ENCODE data around the gene SDK2. TPM values are rescaled to one million over a fixed set of nuclear protein-coding genes. Genes with fewer than 3 reads are reported as not detected.

Gene SDK2
- total RNA-seq, 1 donor from 2014 or later: 11.2 TPM

DNA sequence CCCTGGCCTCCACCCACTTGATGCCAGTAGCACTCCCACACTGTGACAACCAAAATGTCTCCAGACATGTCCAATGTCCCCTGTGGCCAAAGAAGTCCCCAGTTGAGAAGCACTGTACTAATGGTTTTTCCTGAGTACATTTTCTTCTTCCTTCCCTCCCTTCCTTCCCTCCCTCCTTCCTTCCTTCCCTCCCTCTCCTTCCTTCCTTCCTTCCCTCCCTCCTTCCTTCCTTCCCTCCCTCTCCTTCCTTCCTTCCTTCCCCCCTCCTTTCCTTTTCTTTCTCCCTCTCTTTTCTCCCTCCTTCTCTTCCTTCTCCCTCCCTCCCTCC is 255.7 kb downstream of the SDK2 start:
- H3K27me3 Mint-ChIP-seq (ENCODE audit: low read depth, unreplicated experiment): peaks cover 20% of the 10 kb centered on the region
- no peaks in the 10 kb centered on the region for H3K79me2 ChIP-seq (ENCODE audit: insufficient read depth, low read length)
- no peak overlapping the region for H3K9ac ChIP-seq (ENCODE audit: low read length)
- H3K27ac Mint-ChIP-seq (ENCODE audit: unreplicated experiment): no peak overlapping the region
- no peak for TF ChIP-seq CTCF (IDR thresholded peaks at IDR 0.05; ENCODE audit: insufficient read depth, low read depth, low read length)
- TF ChIP-seq EZH2 (IDR thresholded peaks at IDR 0.05; ENCODE audit: insufficient read depth, low read length): no peak
- FAIRE-seq: no peak
- no peak overlapping the region for H3K4me3 ChIP-seq (ENCODE audit: insufficient read depth, low read depth, low read length)
- no peak overlapping the region for H2AFZ ChIP-seq (ENCODE audit: low read depth, low read length)
- H3K36me3 Mint-ChIP-seq (ENCODE audit: low read depth, unreplicated experiment): peaks cover 22% of the 10 kb centered on the region
- no peaks in the 10 kb centered on the region for H4K20me1 ChIP-seq (ENCODE audit: insufficient read depth, low read length)
- peaks cover 2% of the 10 kb centered on the region for H3K4me1 Mint-ChIP-seq (ENCODE audit: low read depth, unreplicated experiment)
- no peak for DNase-seq (ENCODE audit: low read depth)
- H3K27ac ChIP-seq (ENCODE audit: low read depth, low read length): no peak overlapping the region
- no peak overlapping the region for H3K4me3 Mint-ChIP-seq (ENCODE audit: unreplicated experiment)
- no peak overlapping the region for H3K4me2 ChIP-seq (ENCODE audit: low read length)
- peaks cover 5% of the 10 kb centered on the region for H3K27me3 ChIP-seq (ENCODE audit: insufficient read depth, low read length)
- no peaks in the 10 kb centered on the region for H3K36me3 ChIP-seq (ENCODE audit: insufficient read depth, low read length)
- H3K4me1 ChIP-seq (ENCODE audit: insufficient read depth, low read length): no peaks in the 10 kb centered on the region
- no peaks in the 10 kb centered on the region for H3K9me3 Mint-ChIP-seq (ENCODE audit: unreplicated experiment)
- H3K9me3 ChIP-seq (ENCODE audit: insufficient read depth, low read depth, low read length): no peaks in the 10 kb centered on the region

- Mint-ChIP-seq H3K27ac (ENCODE audit: unreplicated experiment) (no peak overlapping the region), H3K9me3 (ENCODE audit: unreplicated experiment) (no peaks in the 10 kb centered on the region), H3K4me3 (ENCODE audit: unreplicated experiment) (no peak overlapping the region), H3K36me3 (ENCODE audit: low read depth, unreplicated experiment) (peaks cover 25% of the 10 kb centered on the region), H3K4me1 (ENCODE audit: low read depth, unreplicated experiment) (peaks cover 2% of the 10 kb centered on the region), H3K27me3 (ENCODE audit: low read depth, unreplicated experiment) (peaks cover 22% of the 10 kb centered on the region)
- no peaks in the 10 kb centered on the region for H3K79me2 ChIP-seq (ENCODE audit: insufficient read depth, low read length)
- no peak for TF ChIP-seq CTCF (IDR thresholded peaks at IDR 0.05; ENCODE audit: insufficient read depth, low read depth, low read length)
- TF ChIP-seq EZH2 (IDR thresholded peaks at IDR 0.05; ENCODE audit: insufficient read depth, low read length): no peak
- no peaks in the 10 kb centered on the region for H3K36me3 ChIP-seq (ENCODE audit: insufficient read depth, low read length)
- H3K4me2 ChIP-seq (ENCODE audit: low read length): no peak overlapping the region
- no peaks in the 10 kb centered on the region for H3K9me3 ChIP-seq (ENCODE audit: insufficient read depth, low read depth, low read length)
- no peak overlapping the region for H2AFZ ChIP-seq (ENCODE audit: low read depth, low read length)
- DNase-seq (ENCODE audit: low read depth) (no peak), FAIRE-seq (no peak)
- peaks cover 5% of the 10 kb centered on the region for H3K27me3 ChIP-seq (ENCODE audit: insufficient read depth, low read length)
- no peak overlapping the region for H3K4me3 ChIP-seq (ENCODE audit: insufficient read depth, low read depth, low read length)
- H4K20me1 ChIP-seq (ENCODE audit: insufficient read depth, low read length): no peaks in the 10 kb centered on the region
- no peak overlapping the region for H3K9ac ChIP-seq (ENCODE audit: low read length)
- H3K4me1 ChIP-seq (ENCODE audit: insufficient read depth, low read length): no peaks in the 10 kb centered on the region
- H3K27ac ChIP-seq (ENCODE audit: low read depth, low read length): no peak overlapping the region
Measured at GRCh38 chr17:73387746-73388577, 256.3 kb downstream of the SDK2 start.

- Mint-ChIP-seq H3K27me3 (ENCODE audit: low read depth, unreplicated experiment) (peaks cover 23% of the 10 kb centered on the region), H3K4me1 (ENCODE audit: low read depth, unreplicated experiment) (peaks cover 2% of the 10 kb centered on the region), H3K27ac (ENCODE audit: unreplicated experiment) (no peak overlapping the region), H3K9me3 (ENCODE audit: unreplicated experiment) (no peaks in the 10 kb centered on the region), H3K4me3 (ENCODE audit: unreplicated experiment) (no peak overlapping the region), H3K36me3 (ENCODE audit: low read depth, unreplicated experiment) (peaks cover 26% of the 10 kb centered on the region)
- no peaks in the 10 kb centered on the region for H3K4me1 ChIP-seq (ENCODE audit: insufficient read depth, low read length)
- no peak overlapping the region for H3K4me2 ChIP-seq (ENCODE audit: low read length)
- no peak for TF ChIP-seq EZH2 (IDR thresholded peaks at IDR 0.05; ENCODE audit: insufficient read depth, low read length)
- no peak for TF ChIP-seq CTCF (IDR thresholded peaks at IDR 0.05; ENCODE audit: insufficient read depth, low read depth, low read length)
- no peak for FAIRE-seq
- peaks cover 5% of the 10 kb centered on the region for H3K27me3 ChIP-seq (ENCODE audit: insufficient read depth, low read length)
- H3K79me2 ChIP-seq (ENCODE audit: insufficient read depth, low read length): no peaks in the 10 kb centered on the region
- DNase-seq (ENCODE audit: low read depth): no peak
- H3K36me3 ChIP-seq (ENCODE audit: insufficient read depth, low read length): no peaks in the 10 kb centered on the region
- no peak overlapping the region for H3K9ac ChIP-seq (ENCODE audit: low read length)
- no peak overlapping the region for H3K4me3 ChIP-seq (ENCODE audit: insufficient read depth, low read depth, low read length)
- H2AFZ ChIP-seq (ENCODE audit: low read depth, low read length): no peak overlapping the region
- H3K27ac ChIP-seq (ENCODE audit: low read depth, low read length): no peak overlapping the region
- no peaks in the 10 kb centered on the region for H3K9me3 ChIP-seq (ENCODE audit: insufficient read depth, low read depth, low read length)
- no peaks in the 10 kb centered on the region for H4K20me1 ChIP-seq (ENCODE audit: insufficient read depth, low read length)
Measured at GRCh38 chr17:73386561-73386960, 257.7 kb downstream of the SDK2 start.
